Pancreas (tissue), 10 donors: ENCODE results near the gene SLIT1. TPM values are rescaled to one million over a fixed set of nuclear protein-coding genes. Genes with fewer than 3 reads are reported as not detected.

ENCODE experiments used
- ATAC-seq, 4 donors: fragments of 200-7000 bp; cut with Tn5 transposase; one replicate each; pipeline versions ENCODE4 v1.8.0 to v1.9.1; 2020; ENCODE audit warnings: mild to moderate bottlenecking in 4 of 4, moderate library complexity in 4 of 4
- DNase-seq, 6 donors: peaks; one replicate each; pipeline ENCODE4 v3.0.0-alpha.2; 2020
- FAIRE-seq: peaks from 2 replicates; lab custom pipeline; 2012; peaks lifted over from hg19 to GRCh38; lab: Jason Lieb, UNC
- H3K27ac ChIP-seq, 4 donors: fragments of 200-600 bp; sonication (generic); 1 replicate in 3 of 4; 2 replicates in 1 of 4; pipeline versions ENCODE4 v1.5.0 to v1.8.0; 2020
- H3K27me3 ChIP-seq, 4 donors: fragments of 200-600 bp; one replicate each; pipeline ENCODE4 v1.8.0; 2021
- H3K36me3 ChIP-seq, 3 donors: fragments of 200-600 bp; sonication (generic) in 1 of 3; one replicate each; pipeline versions ENCODE4 v1.5.0 to v1.8.0; 2020 to 2021
- H3K4me1 ChIP-seq, 3 donors: fragments of 200-600 bp; one replicate each; pipeline ENCODE4 v1.8.0; 2021
- H3K4me3 ChIP-seq, 4 donors: fragments of 200-600 bp; sonication (generic) in 2 of 4; one replicate each; pipeline versions ENCODE4 v1.5.0 to v1.8.0; 2020 to 2021
- H3K9me3 ChIP-seq, 4 donors: fragments of 200-600 bp; one replicate each; pipeline ENCODE4 v1.8.0; 2021
- WGBS, 2 donors: extraction: QIAGEN DNeasy Blood & Tissue Kit; methylation state at CpG; one replicate each; pipeline ENCODE4 v1.1.7; 2013; 5-methylcytosine and 5-hydroxymethylcytosine counted together
- intact Hi-C, 3 donors: fragments of 100-400 bp; cut with DNase I; formaldehyde crosslinking; loops; one replicate each; pipeline versions ENCODE4 v1.11.1 to v1.14.2; 2022
- polyA plus RNA-seq, 2 donors: library from polyadenylated mRNA; stranded (reverse); fragments of 200-250 nt; gene quantifications; one replicate each; pipeline ENCODE4 v1.2.3, GENCODE V29; 2013
- total RNA-seq, 6 donors: library from RNA; stranded (reverse); fragmentation: NEBNext Ultra II Directional in 4 of 6; extraction: Animal tissue kit (Norgen Biotek cat#: 25700) in 4 of 6; gene quantifications; one replicate each; pipeline versions ENCODE4 v1.2.1 to v1.2.4, GENCODE V29; 2021 to 2023
- TF ChIP-seq, protein P1 (sequence below), 4 donors: fragments of 200-600 bp; sonication (generic) in 3 of 4; IDR thresholded peaks; one replicate each; pipeline versions ENCODE4 v1.5.0 to v1.8.0; 2021; ENCODE audit warnings: antibody characterized with exemption in 4 of 4
- donor health status: healthy with polysubstance abuse.
- donor health status: DM: no; HTN: no; CAD: no; lungs with moderate emphysema.
- donor health status: DM: no; HTN: no; CAD: no.
- donor health status: control.
- donor health status: control.
- donor health status: Bipolar disorder and iron deficiency.
- donor health status: DM: yes; HTN: yes; CAD: no.
- donor health status: DM: no; HTN: no; CAD: no.
- donor health status: DM: no; HTN: no; CAD: no.
- donor health status: DM: yes; HTN: yes; CAD: no.

The SLIT1 gene
- total and polyA plus RNA-seq, 8 donors = 0.23 to 2.8 (median 0.89) TPM

DNA sequence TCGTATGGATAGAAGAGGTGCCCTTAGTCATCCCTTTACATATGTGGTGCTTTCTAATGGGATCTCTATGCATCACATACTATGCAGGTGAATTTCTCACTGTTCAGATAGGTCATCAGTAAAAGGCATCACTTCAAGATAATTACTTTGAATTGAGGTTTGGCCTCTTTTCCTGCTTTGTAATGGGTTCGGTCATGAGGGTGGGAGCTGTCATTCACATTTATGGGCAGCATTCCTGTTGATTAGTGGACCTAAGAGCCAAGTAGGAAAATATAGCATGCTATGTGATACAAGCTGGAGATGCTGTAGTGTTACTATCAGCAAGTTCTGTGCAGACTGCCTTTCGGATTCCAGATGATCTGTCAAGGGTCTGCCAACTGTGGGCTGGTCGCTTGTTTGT is 197.3 kb downstream of the SLIT1 start:
- FAIRE-seq = no peak
- intact Hi-C loops = no loop called here

DNA sequence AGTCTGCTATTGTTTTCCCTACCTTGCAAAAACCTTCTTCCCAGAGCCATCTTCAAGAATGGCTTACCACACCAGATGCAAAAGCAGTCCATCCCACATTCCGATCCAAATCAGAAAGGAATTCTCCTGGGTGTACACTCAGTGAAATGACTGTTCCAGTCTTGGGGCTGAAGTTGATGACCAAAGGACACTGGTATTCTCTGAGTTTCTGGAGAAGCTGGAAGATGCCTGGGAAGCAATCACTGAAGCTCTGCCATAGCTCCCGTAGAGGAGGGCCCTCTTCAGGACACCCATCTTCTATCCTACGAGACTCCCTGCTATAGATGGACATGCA is 197.9 kb downstream of the SLIT1 start:
- no peak for ATAC-seq
- Histone ChIP-seq H3K4me3 (no peak overlapping the region), H3K4me1 (no peaks in the 10 kb centered on the region), H3K9me3 (no peaks in the 10 kb centered on the region), H3K27ac (no peak overlapping the region), H3K36me3 (no peaks in the 10 kb centered on the region), H3K27me3 (no peaks in the 10 kb centered on the region)
- intact Hi-C loops = no loop called here
- WGBS, 2 donors = 95 to 98% methylated on average over 3 of the region's 3 CpGs
- no peak for FAIRE-seq
- DNase-seq = no peak
- TF ChIP-seq, protein P1, sequence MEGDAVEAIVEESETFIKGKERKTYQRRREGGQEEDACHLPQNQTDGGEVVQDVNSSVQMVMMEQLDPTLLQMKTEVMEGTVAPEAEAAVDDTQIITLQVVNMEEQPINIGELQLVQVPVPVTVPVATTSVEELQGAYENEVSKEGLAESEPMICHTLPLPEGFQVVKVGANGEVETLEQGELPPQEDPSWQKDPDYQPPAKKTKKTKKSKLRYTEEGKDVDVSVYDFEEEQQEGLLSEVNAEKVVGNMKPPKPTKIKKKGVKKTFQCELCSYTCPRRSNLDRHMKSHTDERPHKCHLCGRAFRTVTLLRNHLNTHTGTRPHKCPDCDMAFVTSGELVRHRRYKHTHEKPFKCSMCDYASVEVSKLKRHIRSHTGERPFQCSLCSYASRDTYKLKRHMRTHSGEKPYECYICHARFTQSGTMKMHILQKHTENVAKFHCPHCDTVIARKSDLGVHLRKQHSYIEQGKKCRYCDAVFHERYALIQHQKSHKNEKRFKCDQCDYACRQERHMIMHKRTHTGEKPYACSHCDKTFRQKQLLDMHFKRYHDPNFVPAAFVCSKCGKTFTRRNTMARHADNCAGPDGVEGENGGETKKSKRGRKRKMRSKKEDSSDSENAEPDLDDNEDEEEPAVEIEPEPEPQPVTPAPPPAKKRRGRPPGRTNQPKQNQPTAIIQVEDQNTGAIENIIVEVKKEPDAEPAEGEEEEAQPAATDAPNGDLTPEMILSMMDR (IDR thresholded peaks at IDR 0.05) = no peak

More for the DNA sequence above, 197.3 kb downstream of the SLIT1 start:
- no peaks in the 10 kb centered on the region for H3K9me3 ChIP-seq
- no peak for DNase-seq
- H3K36me3 ChIP-seq = no peaks in the 10 kb centered on the region
- no peak overlapping the region for H3K4me3 ChIP-seq
- H3K4me1 ChIP-seq = no peaks in the 10 kb centered on the region
- ATAC-seq = no peak
- no peaks in the 10 kb centered on the region for H3K27me3 ChIP-seq
- no peak overlapping the region for H3K27ac ChIP-seq
- TF ChIP-seq, protein P1 (IDR thresholded peaks at IDR 0.05) = no peak
- 84 to 90% methylated on average over 4 of the region's 4 CpGs for WGBS, 2 donors

DNA sequence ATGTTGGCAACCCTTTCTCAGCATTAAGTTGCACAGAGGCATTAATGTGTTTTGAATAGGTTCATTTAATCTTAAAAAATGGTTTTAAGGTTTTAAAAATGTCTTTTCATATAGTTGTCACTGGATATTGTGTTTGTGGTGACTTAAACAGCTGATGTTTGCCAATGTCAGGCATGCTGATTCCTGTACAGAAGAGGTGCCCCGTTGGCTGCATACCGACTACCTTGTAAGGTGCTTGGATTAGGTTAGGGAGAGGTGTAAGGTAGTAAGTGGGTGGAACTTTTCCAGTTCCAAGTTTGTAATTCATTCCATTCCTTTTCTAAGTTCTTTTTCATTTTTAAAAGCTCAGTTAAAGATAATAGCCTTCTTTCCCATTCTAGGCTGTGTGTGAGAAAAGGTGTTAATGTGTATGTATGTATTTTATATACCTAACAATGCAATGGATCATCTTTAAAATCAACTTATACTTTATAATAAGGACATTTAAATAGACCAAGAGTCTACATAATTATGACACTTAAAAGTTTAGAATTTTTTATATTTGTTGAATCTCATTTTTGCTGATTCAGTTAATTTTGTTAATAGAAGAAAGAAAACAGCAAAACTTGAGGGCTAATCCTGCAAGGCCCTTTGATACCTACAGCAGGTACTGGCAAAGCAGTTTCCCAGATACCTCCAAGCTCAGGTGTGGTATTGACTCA is 198.5 kb downstream of the SLIT1 start:
- no peaks in the 10 kb centered on the region for H3K27me3 ChIP-seq
- peaks cover 0 to 1% (median 0%) of the 10 kb centered on the region in 3 donors for H3K36me3 ChIP-seq
- intact Hi-C loops = no loop called here
- H3K4me1 ChIP-seq = no peaks in the 10 kb centered on the region
- no peak for ATAC-seq
- FAIRE-seq = no peak
- TF ChIP-seq, protein P1 (IDR thresholded peaks at IDR 0.05) = no peak
- WGBS, 2 donors = 88 to 95% methylated on average over 2 of the region's 2 CpGs
- H3K9me3 ChIP-seq = no peaks in the 10 kb centered on the region
- no peak overlapping the region for H3K27ac ChIP-seq
- no peak overlapping the region for H3K4me3 ChIP-seq
- DNase-seq = no peak

DNA sequence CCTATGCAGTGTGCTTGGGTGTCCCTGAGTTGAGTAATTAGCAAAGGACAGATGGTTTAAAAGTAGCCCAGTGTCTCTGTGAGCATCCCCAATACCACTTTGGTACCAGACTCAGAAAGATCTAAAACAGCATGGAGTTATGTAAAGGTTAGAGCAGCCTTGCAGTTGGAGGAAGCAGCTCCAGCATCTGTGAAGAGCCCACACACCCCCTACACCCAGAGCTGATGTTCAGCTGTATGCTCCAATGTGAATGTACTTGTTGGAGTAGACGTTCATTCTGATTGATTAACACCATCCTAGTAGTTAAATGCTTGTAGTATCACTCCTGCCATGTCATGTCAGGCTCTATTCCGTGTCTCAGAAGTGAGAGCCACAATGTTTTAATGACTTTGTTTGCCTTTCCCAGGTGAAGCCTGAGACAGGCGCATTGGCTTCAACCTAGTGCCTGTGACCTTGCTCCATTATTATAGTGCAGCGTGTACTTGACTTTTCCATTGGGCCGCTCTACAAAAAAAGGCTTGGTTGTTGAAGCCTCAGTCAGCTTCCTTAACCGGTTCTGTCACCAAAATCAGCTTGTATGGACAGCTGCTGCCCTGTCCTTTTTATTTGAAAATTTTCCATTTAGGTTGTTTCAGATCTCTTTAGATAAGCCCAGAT is 199.4 kb downstream of the SLIT1 start:
- TF ChIP-seq, protein P1 (IDR thresholded peaks at IDR 0.05) = no peak
- no peak overlapping the region for H3K4me3 ChIP-seq
- H3K9me3 ChIP-seq = no peaks in the 10 kb centered on the region
- 39 to 56% methylated on average over 6 of the region's 6 CpGs for WGBS, 2 donors
- intact Hi-C loops = no loop called here
- FAIRE-seq (no peak), DNase-seq (no peak), ATAC-seq (peak; percentile 58 to 87 (median 79))
- peaks cover 0 to 8% (median 0%) of the 10 kb centered on the region in 3 donors for H3K36me3 ChIP-seq
- H3K27ac ChIP-seq = no peak overlapping the region
- no peaks in the 10 kb centered on the region for H3K4me1 ChIP-seq
- H3K27me3 ChIP-seq = no peaks in the 10 kb centered on the region
